Breast epithelium (tissue), 4 donors: Measurements from ENCODE around the gene SLC38A11. TPM values are rescaled to one million over a fixed set of nuclear protein-coding genes. Genes with fewer than 3 reads are reported as not detected.

Experiments
- DNase-seq, 2 donors: peaks; one replicate each; pipeline ENCODE4 v3.0.0-alpha.2; 2019; ENCODE audit warnings: low spot score in 2 of 2
- H3K27ac ChIP-seq, 2 donors: fragments of 200-600 bp; sonication (generic) in 1 of 2; one replicate each; pipeline ENCODE4 v1.5.1; 2016 to 2019; ENCODE audit warnings: mild to moderate bottlenecking in 1 of 2
- H3K27me3 ChIP-seq, 2 donors: fragments of 200-600 bp; sonication (generic) in 1 of 2; one replicate each; pipeline versions ENCODE4 v1.5.1 to v1.6.0; 2017 to 2019; ENCODE audit warnings: control low read depth in 1 of 2, mild to moderate bottlenecking in 1 of 2
- H3K36me3 ChIP-seq: fragments of 200-600 bp; one replicate; pipeline ENCODE4 v1.5.1; 2019
- H3K4me1 ChIP-seq, 2 donors: fragments of 200-600 bp; sonication (generic); one replicate each; pipeline ENCODE4 v1.5.1; 2016 to 2019; ENCODE audit warnings: control low read depth in 1 of 2
- H3K4me3 ChIP-seq, 3 donors: fragments of 200-600 bp; sonication (generic); 1 replicate in 2 of 3; 2 replicates in 1 of 3; pipeline ENCODE4 v1.5.1; 2016 to 2019; ENCODE audit warnings: mild to moderate bottlenecking in 3 of 3, moderate library complexity in 2 of 3
- H3K9me3 ChIP-seq, 2 donors: fragments of 200-600 bp; sonication (generic) in 1 of 2; one replicate each; pipeline ENCODE4 v1.5.1; 2016 to 2019; ENCODE audit warnings: control low read depth in 1 of 2
- CTCF ChIP-seq, 3 donors: fragments of 450-650 bp; IDR thresholded peaks; one replicate each; pipeline ENCODE4 v1.5.1; 2016 to 2017; ENCODE audit warnings: antibody characterized with exemption in 3 of 3, mild to moderate bottlenecking in 3 of 3, moderate library complexity in 3 of 3
- POLR2A ChIP-seq: fragments of 450-650 bp; IDR thresholded peaks from one replicate; pipeline ENCODE4 v1.6.1; 2016; ENCODE audit warnings: antibody characterized with exemption, mild to moderate bottlenecking, moderate library complexity
- POLR2AphosphoS5 ChIP-seq, 3 donors: sonication (generic); formaldehyde crosslinking; IDR thresholded peaks; one replicate each; pipeline ENCODE4 v1.6.1; 2017; ENCODE audit warnings: antibody characterized with exemption in 3 of 3
- intact Hi-C: fragments of 100-400 bp; cut with DNase I; formaldehyde crosslinking; loops from one replicate; pipeline ENCODE4 v1.15.1; 2023; ENCODE audit warnings: low total_unique reads
- total RNA-seq, 3 donors: library from RNA; depleted of rRNA; stranded (reverse); fragments of >200 nt; gene quantifications; one replicate each; pipeline ENCODE4 v1.1.0, GENCODE V29; 2016

The SLC38A11 gene
- total RNA-seq, 3 donors from 2014 or later = 2.2 to 6.7 TPM; not detected in 1

GRCh38 chr2:164905307-164905706 is 50.0 kb downstream of the SLC38A11 start:
- Histone ChIP-seq H3K4me3 (no peak overlapping the region), H3K36me3 (no peaks in the 10 kb centered on the region), H3K4me1 (no peaks in the 10 kb centered on the region), H3K27ac (no peak overlapping the region), H3K27me3 (no peaks in the 10 kb centered on the region), H3K9me3 (no peaks in the 10 kb centered on the region)
- no peak for DNase-seq
- intact Hi-C loops = no loop called here
- TF ChIP-seq POLR2AphosphoS5 (IDR thresholded peaks at IDR 0.05) (no peak), POLR2A (no peak), CTCF (IDR thresholded peaks at IDR 0.05) (no peak)

GRCh38 chr2:164903951-164904350 is 51.4 kb downstream of the SLC38A11 start:
- H3K27ac ChIP-seq = no peak overlapping the region
- H3K9me3 ChIP-seq = no peaks in the 10 kb centered on the region
- intact Hi-C loops = no loop called here
- no peaks in the 10 kb centered on the region for H3K27me3 ChIP-seq
- DNase-seq = peak in 1 of 2 donors; percentile 37
- no peaks in the 10 kb centered on the region for H3K4me1 ChIP-seq
- no peaks in the 10 kb centered on the region for H3K36me3 ChIP-seq
- no peak overlapping the region for H3K4me3 ChIP-seq
- TF ChIP-seq CTCF (IDR thresholded peaks at IDR 0.05) = no peak
- no peak for TF ChIP-seq POLR2A
- no peak for TF ChIP-seq POLR2AphosphoS5 (IDR thresholded peaks at IDR 0.05)

- Histone ChIP-seq H3K27me3 (no peaks in the 10 kb centered on the region), H3K4me1 (no peaks in the 10 kb centered on the region), H3K27ac (no peak overlapping the region), H3K9me3 (no peaks in the 10 kb centered on the region), H3K4me3 (no peak overlapping the region), H3K36me3 (no peaks in the 10 kb centered on the region)
- TF ChIP-seq POLR2AphosphoS5 (IDR thresholded peaks at IDR 0.05) (no peak), POLR2A (no peak), CTCF (IDR thresholded peaks at IDR 0.05) (no peak)
- DNase-seq = no peak
- intact Hi-C loops = no loop called here
These were observed 52.1 kb downstream of the SLC38A11 start for GRCh38 chr2:164903204-164903603.

GRCh38 chr2:164899121-164899520 is 56.2 kb downstream of the SLC38A11 start:
- H3K27me3 ChIP-seq = no peaks in the 10 kb centered on the region
- no peaks in the 10 kb centered on the region for H3K4me1 ChIP-seq
- TF ChIP-seq CTCF (IDR thresholded peaks at IDR 0.05) = no peak
- no peak for DNase-seq
- intact Hi-C loops = loop anchor here (10.0 kb wide), 1 partner anchor 834 kb away; no protein-coding TSS in a partner anchor
- no peaks in the 10 kb centered on the region for H3K36me3 ChIP-seq
- H3K27ac ChIP-seq = no peak overlapping the region
- no peaks in the 10 kb centered on the region for H3K9me3 ChIP-seq
- no peak overlapping the region for H3K4me3 ChIP-seq

GRCh38 chr2:164898475-164898874 is 56.9 kb downstream of the SLC38A11 start:
- no peaks in the 10 kb centered on the region for H3K36me3 ChIP-seq
- H3K4me1 ChIP-seq = no peaks in the 10 kb centered on the region
- H3K4me3 ChIP-seq = no peak overlapping the region
- DNase-seq = no peak
- no peaks in the 10 kb centered on the region for H3K9me3 ChIP-seq
- intact Hi-C loops = loop anchor here (10.0 kb wide), 1 partner anchor 834 kb away; no protein-coding TSS in a partner anchor
- H3K27me3 ChIP-seq = no peaks in the 10 kb centered on the region
- TF ChIP-seq CTCF (IDR thresholded peaks at IDR 0.05) (no peak), POLR2A (no peak), POLR2AphosphoS5 (IDR thresholded peaks at IDR 0.05) (no peak)
- H3K27ac ChIP-seq = no peak overlapping the region
